K562 (cell line): ENCODE measurements around the gene KCTD15. TPM values are rescaled to one million over a fixed set of nuclear protein-coding genes. Genes with fewer than 3 reads are reported as not detected.

ENCODE experiments used
- ATAC-seq: fragments of 200-7000 bp; cut with Tn5 transposase; 3 replicates; pipeline ENCODE4 v1.9.1; 2020; ENCODE audit warnings: moderate library complexity
- BruUV-seq: library from RNA; stranded (reverse); fragments of 400-500 nt; replicated peaks from 2 replicates; lab custom pipeline; 2021; lab: Mats Ljungman, UMichigan
- CTCF ChIA-PET: fragments of 300-600 bp; formaldehyde crosslinking; extraction: SDS; loops from one replicate; lab custom pipeline; 2021; ENCODE audit warnings: low intra/inter-chr PET ratio; lab: Yijun Ruan, JAX
- POLR2A ChIA-PET: fragments of 300-600, 350-650 bp; sonication (Branson Sonifier 250); formaldehyde crosslinking; extraction: SDS; loops from one replicate; lab custom pipeline; 2021; ENCODE audit warnings: antibody characterized with exemption, inconsistent platforms; lab: Yijun Ruan, JAX
- DNase-seq, 4 experiments: peaks; one replicate each; pipeline versions ENCODE4 v3.0.0 to v3.0.0-alpha.2; 2011 to 2018; ENCODE audit warnings: low spot score in 3 of 4, mixed read lengths in 3 of 4; ENCODE audit errors: extremely low read depth in 1 of 4
- FAIRE-seq: peaks from 2 replicates; lab custom pipeline; 2011; peaks lifted over from hg19 to GRCh38; lab: Jason Lieb, UNC
- H2AFZ ChIP-seq: 2 replicates; pipeline ENCODE4 v1.6.0; 2011; ENCODE audit warnings: low read depth, low read length, control low read depth, inconsistent platforms
- H3K27ac ChIP-seq: fragments of 200-600 bp; 3 replicates; pipeline ENCODE4 v1.8.0; 2011; ENCODE audit warnings: low read depth, mild to moderate bottlenecking, control low read depth, inconsistent platforms, low read length, moderate library complexity, mixed read lengths; ENCODE audit errors: extremely low read depth
- H3K27me3 ChIP-seq, 2 experiments: fragments of 300-600 bp in 1 of 2; 2 replicates in 1 of 2; 3 replicates in 1 of 2; pipeline versions ENCODE4 v1.6.0 to v1.8.0; 2011; ENCODE audit warnings: inconsistent platforms in 2 of 2, low read length in 2 of 2, mild to moderate bottlenecking in 1 of 2, mixed read lengths in 1 of 2, moderate library complexity in 1 of 2; ENCODE audit not compliant: control insufficient read depth in 2 of 2, insufficient read depth in 2 of 2
- H3K36me3 ChIP-seq: fragments of 300-600 bp; 3 replicates; pipeline ENCODE4 v1.8.0; 2011; ENCODE audit warnings: mild to moderate bottlenecking, low read length, inconsistent platforms; ENCODE audit not compliant: control insufficient read depth, insufficient read depth
- H3K4me1 ChIP-seq, 2 experiments: fragments of 200-600 bp in 1 of 2; replicated peaks in 1 of 2; 2 replicates in 1 of 2; 3 replicates in 1 of 2; pipeline versions ENCODE4 v1.5.1 to v1.8.0; 2011; ENCODE audit warnings: inconsistent platforms in 2 of 2, low read length in 2 of 2, mild to moderate bottlenecking in 1 of 2, mixed read lengths in 1 of 2, moderate library complexity in 1 of 2; ENCODE audit not compliant: control insufficient read depth in 2 of 2, insufficient read depth in 2 of 2
- H3K4me2 ChIP-seq: 2 replicates; pipeline ENCODE4 v1.6.1; 2011; ENCODE audit warnings: low read length, control low read depth, inconsistent platforms, mixed read lengths; ENCODE audit not compliant: insufficient read depth
- H3K4me3 ChIP-seq: fragments of 200-600 bp; sonication (generic), shearing (Covaris generic); 2 replicates; pipeline ENCODE4 v1.5.1; 2016; ENCODE audit warnings: control low read depth, inconsistent platforms
- H3K79me2 ChIP-seq: fragments of 200-600 bp; 3 replicates; pipeline ENCODE4 v1.8.0; 2011; ENCODE audit warnings: low read length, inconsistent platforms; ENCODE audit not compliant: control insufficient read depth, insufficient read depth
- H3K9ac ChIP-seq, 2 experiments: 2 replicates each; pipeline versions ENCODE4 v1.6.0 to v1.6.1; 2011; ENCODE audit warnings: low read depth in 2 of 2, low read length in 2 of 2, control low read depth in 1 of 2, inconsistent platforms in 1 of 2, mild to moderate bottlenecking in 1 of 2, mixed read lengths in 1 of 2; ENCODE audit not compliant: insufficient read depth in 1 of 2
- H3K9me1 ChIP-seq: one replicate; pipeline ENCODE4 v1.6.0; 2011; ENCODE audit warnings: inconsistent platforms, mild to moderate bottlenecking, low read length, moderate library complexity; ENCODE audit not compliant: control insufficient read depth, insufficient read depth
- H3K9me3 ChIP-seq: replicated peaks from 2 replicates; pipeline ENCODE4 v1.5.1; 2011; ENCODE audit warnings: low read depth, low read length, inconsistent platforms; ENCODE audit not compliant: control insufficient read depth, insufficient read depth
- H4K20me1 ChIP-seq: replicated peaks from 2 replicates; pipeline ENCODE4 v1.6.1; 2011; ENCODE audit warnings: low read length, inconsistent platforms, mixed read lengths; ENCODE audit not compliant: control insufficient read depth, insufficient read depth
- ATF6 ChIP-seq: sonication (generic); formaldehyde crosslinking; IDR thresholded peaks from 2 replicates; pipeline ENCODE4 v1.4.0; 2020; ENCODE audit warnings: mild to moderate bottlenecking, missing genetic modification reagents
- CCAR2 ChIP-seq: fragments of 200-400 bp; formaldehyde crosslinking; IDR thresholded peaks from 2 replicates; pipeline ENCODE4 v1.6.1; 2017; ENCODE audit warnings: mild to moderate bottlenecking, low read depth, low read length
- DACH1 ChIP-seq: fragments of 450-650 bp; IDR thresholded peaks from 2 replicates; pipeline ENCODE4 v1.6.1; 2018; ENCODE audit not compliant: partially characterized antibody
- ELK3 ChIP-seq: fragments of 450-650 bp; formaldehyde crosslinking; IDR thresholded peaks from 2 replicates; pipeline ENCODE4 v1.4.0; 2020; ENCODE audit warnings: mild to moderate bottlenecking
- IRF2 ChIP-seq: sonication (generic); formaldehyde crosslinking; IDR thresholded peaks from 2 replicates; pipeline ENCODE4 v1.8.1; 2022; ENCODE audit warnings: mild to moderate bottlenecking, missing genetic modification reagents
- SOX6 ChIP-seq: fragments of 450-650 bp; IDR thresholded peaks from 2 replicates; pipeline ENCODE4 v1.6.1; 2014; ENCODE audit warnings: mild to moderate bottlenecking
- ZNF518B ChIP-seq: fragments of 250-450 bp; sonication (Bioruptor Pico); IDR thresholded peaks from 2 replicates; pipeline ENCODE4 v1.5.0; 2021; ENCODE audit warnings: mild to moderate bottlenecking, moderate library complexity
- ZNF57 ChIP-seq: fragments of 450-650 bp; formaldehyde crosslinking; IDR thresholded peaks from 2 replicates; pipeline ENCODE4 v1.4.0; 2020; ENCODE audit warnings: mild to moderate bottlenecking, moderate library complexity
- ZNF696 ChIP-seq: fragments of 250-450 bp; sonication (Bioruptor Pico); conservative IDR thresholded peaks from 2 replicates; pipeline ENCODE4 v1.4.0; 2020; ENCODE audit warnings: mild to moderate bottlenecking, moderate library complexity
- WGBS: fragments of 100-300 bp; shearing (Covaris generic); methylation state at CpG from one replicate; pipeline ENCODE4 v1.1.6; 2016; ENCODE audit warnings: low coverage, mixed read lengths; ENCODE audit not compliant: insufficient coverage; ENCODE audit errors: missing lambda C conversion rate; 5-methylcytosine and 5-hydroxymethylcytosine counted together
- in situ Hi-C: fragments of 300-500 bp; cut with MboI; formaldehyde crosslinking; loops from 4 replicates; pipeline ENCODE4 v1.15.0; 2018; ENCODE audit warnings: inconsistent platforms, mixed read lengths
- intact Hi-C: fragments of 100-400 bp; cut with micrococcal nuclease; formaldehyde crosslinking; loops from 2 replicates; pipeline ENCODE4 v1.14.2; 2022
- polyA plus RNA-seq, 8 experiments: library from polyadenylated mRNA; depleted of rRNA in 4 of 8; stranded (reverse) in 5 of 8; unstranded in 3 of 8; fragments of >200 nt; fragmentation: Nextera tagmentation in 2 of 8; fragmentation: Illumina TruSeq in 1 of 8; extraction: Ambion mirVana in 2 of 8; extraction: Trizol in 1 of 8; gene quantifications; 2 replicates each; pipeline versions ENCODE4 v1.2.1 to v1.2.3, GENCODE V29; 2011 to 2014; ENCODE audit warnings: inconsistent platforms in 1 of 8, missing spikeins in 1 of 8
- total RNA-seq, 7 experiments: library from RNA; depleted of rRNA in 6 of 7; stranded (reverse); fragments of >200 nt in 6 of 7; fragmentation: Illumina TruSeq in 2 of 7; extraction: Trizol in 2 of 7; gene quantifications; 2 replicates each; pipeline versions ENCODE4 v1.2.1 to v1.2.3, GENCODE V29; 2011 to 2021; ENCODE audit warnings: low replicate concordance in 1 of 7
- TF ChIP-seq, protein P1 (sequence below): fragments of 450-650 bp; IDR thresholded peaks from 2 replicates; pipeline ENCODE4 v1.6.1; 2018; ENCODE audit not compliant: partially characterized antibody

Gene KCTD15
- total and polyA plus RNA-seq, 9 of the 15 experiments (the other 6 are each of a cell fraction or from before 2014, with no cell fraction given), result 1.7 to 49.0 (median 11.8) TPM

DNA sequence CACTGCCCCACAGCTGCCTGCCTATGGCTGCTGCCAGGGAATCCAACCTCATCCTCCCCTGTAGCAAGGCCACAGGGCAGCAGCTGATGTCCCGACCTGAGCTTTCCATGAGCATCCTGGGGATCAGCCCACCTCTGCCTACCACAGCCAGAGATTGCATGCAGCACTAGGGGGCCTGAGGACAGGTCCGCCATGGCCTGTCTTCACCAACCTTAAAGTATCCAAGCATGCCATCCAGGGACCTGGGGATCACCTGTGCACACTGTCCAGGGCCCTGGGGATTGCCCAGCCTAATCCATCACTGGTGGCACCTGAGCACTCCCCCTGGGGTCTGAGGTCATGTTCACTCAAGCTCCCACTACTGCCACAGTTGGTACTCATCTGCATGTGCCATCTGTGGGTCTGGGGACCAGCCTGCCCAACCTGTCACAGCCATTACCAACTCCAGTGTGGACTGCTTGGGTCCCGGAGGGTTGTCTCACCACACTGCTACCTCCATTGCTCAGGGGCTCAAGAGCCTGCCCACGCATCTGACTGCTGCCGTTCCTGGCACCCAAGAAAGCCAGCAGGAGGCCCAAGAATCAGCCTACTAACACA is 53.0 kb downstream of the KCTD15 start (continued):
- no peak for TF ChIP-seq ELK3 (CRISPR knock-in tag)
- TF ChIP-seq IRF2 (CRISPR knock-in tag), result no peak
- TF ChIP-seq DACH1, result no peak
- no peak for TF ChIP-seq ATF6 (CRISPR knock-in tag)

- intact Hi-C loops, result no loop called here
- H3K9ac ChIP-seq, result no peak overlapping the region
- in situ Hi-C loops, result no loop called here
- POLR2A ChIA-PET, result interaction anchor here (1.4 kb wide), 1 partner anchor 11 kb away, joined by 3 read pairs; no protein-coding TSS in a partner anchor
- no peak overlapping the region for H3K27ac ChIP-seq
- H2AFZ ChIP-seq, result no peak overlapping the region
- FAIRE-seq (no peak), DNase-seq (no peak), ATAC-seq (no peak)
- H4K20me1 ChIP-seq, result no peaks in the 10 kb centered on the region
- H3K9me3 ChIP-seq, result no peaks in the 10 kb centered on the region
- no peak overlapping the region for H3K4me2 ChIP-seq
- CTCF ChIA-PET, result no interaction called here
- no peak overlapping the region for H3K4me3 ChIP-seq
- H3K27me3 ChIP-seq, result peaks cover 0 to 16% of the 10 kb centered on the region in 2 experiments; a peak in 2 of 5 replicates
- H3K36me3 ChIP-seq, result no peaks in the 10 kb centered on the region
- no peaks in the 10 kb centered on the region for H3K9me1 ChIP-seq
- no TSS peak for BruUV-seq
- 25% methylated on average over 17 of the region's 17 CpGs for WGBS
- no peaks in the 10 kb centered on the region for H3K4me1 ChIP-seq
- H3K79me2 ChIP-seq, result no peaks in the 10 kb centered on the region
- TF ChIP-seq ZNF57 (CRISPR knock-in tag) (no peak), ZNF518B (CRISPR knock-in tag) (no peak), CCAR2 (no peak), ZNF696 (CRISPR knock-in tag) (no peak), SOX6 (no peak)
- TF ChIP-seq, protein P1, sequence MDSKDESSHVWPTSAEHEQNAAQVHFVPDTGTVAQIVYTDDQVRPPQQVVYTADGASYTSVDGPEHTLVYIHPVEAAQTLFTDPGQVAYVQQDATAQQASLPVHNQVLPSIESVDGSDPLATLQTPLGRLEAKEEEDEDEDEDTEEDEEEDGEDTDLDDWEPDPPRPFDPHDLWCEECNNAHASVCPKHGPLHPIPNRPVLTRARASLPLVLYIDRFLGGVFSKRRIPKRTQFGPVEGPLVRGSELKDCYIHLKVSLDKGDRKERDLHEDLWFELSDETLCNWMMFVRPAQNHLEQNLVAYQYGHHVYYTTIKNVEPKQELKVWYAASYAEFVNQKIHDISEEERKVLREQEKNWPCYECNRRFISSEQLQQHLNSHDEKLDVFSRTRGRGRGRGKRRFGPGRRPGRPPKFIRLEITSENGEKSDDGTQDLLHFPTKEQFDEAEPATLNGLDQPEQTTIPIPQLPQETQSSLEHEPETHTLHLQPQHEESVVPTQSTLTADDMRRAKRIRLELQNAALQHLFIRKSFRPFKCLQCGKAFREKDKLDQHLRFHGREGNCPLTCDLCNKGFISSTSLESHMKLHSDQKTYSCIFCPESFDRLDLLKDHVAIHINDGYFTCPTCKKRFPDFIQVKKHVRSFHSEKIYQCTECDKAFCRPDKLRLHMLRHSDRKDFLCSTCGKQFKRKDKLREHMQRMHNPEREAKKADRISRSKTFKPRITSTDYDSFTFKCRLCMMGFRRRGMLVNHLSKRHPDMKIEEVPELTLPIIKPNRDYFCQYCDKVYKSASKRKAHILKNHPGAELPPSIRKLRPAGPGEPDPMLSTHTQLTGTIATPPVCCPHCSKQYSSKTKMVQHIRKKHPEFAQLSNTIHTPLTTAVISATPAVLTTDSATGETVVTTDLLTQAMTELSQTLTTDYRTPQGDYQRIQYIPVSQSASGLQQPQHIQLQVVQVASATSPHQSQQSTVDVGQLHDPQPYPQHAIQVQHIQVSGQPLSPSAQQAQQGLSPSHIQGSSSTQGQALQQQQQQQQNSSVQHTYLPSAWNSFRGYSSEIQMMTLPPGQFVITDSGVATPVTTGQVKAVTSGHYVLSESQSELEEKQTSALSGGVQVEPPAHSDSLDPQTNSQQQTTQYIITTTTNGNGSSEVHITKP, result no peak
Measured at GRCh38 chr19:33859016-33859415, 62.3 kb downstream of the KCTD15 start.
